Hepatocyte (in vitro differentiated cells): ENCODE measurements around the gene GAS6. TPM values are rescaled to one million over a fixed set of nuclear protein-coding genes. Genes with fewer than 3 reads are reported as not detected.

Experiments used
- DNase-seq: peaks from one replicate; pipeline ENCODE4 v3.0.0-alpha.2; 2016; ENCODE audit warnings: low spot score
- H2AFZ ChIP-seq: fragments of 200-600 bp; sonication (generic); 2 replicates; pipeline ENCODE4 v1.6.0; 2016; ENCODE audit warnings: antibody characterized with exemption, mild to moderate bottlenecking
- H3K27ac ChIP-seq: fragments of 200-600 bp; sonication (generic); 2 replicates; pipeline ENCODE4 v1.5.1; 2016; ENCODE audit warnings: mild to moderate bottlenecking
- H3K27me3 ChIP-seq: fragments of 200-600 bp; sonication (generic); 2 replicates; pipeline ENCODE4 v1.6.1; 2016
- H3K36me3 ChIP-seq: fragments of 200-600 bp; sonication (generic); replicated peaks from 2 replicates; pipeline ENCODE4 v1.5.1; 2016; ENCODE audit warnings: low read depth; ENCODE audit not compliant: insufficient read depth
- H3K4me1 ChIP-seq: fragments of 200-600 bp; sonication (generic); 2 replicates; pipeline ENCODE4 v1.5.1; 2016; ENCODE audit warnings: mild to moderate bottlenecking, moderate library complexity; ENCODE audit not compliant: insufficient read depth
- H3K4me2 ChIP-seq: fragments of 200-600 bp; sonication (generic); 2 replicates; pipeline ENCODE4 v1.6.0; 2016
- H3K4me3 ChIP-seq: fragments of 200-600 bp; sonication (generic); 2 replicates; pipeline ENCODE4 v1.5.1; 2016; ENCODE audit warnings: mild to moderate bottlenecking
- H3K79me2 ChIP-seq: fragments of 200-600 bp; sonication (generic); 2 replicates; pipeline ENCODE4 v1.6.0; 2017; ENCODE audit warnings: mild to moderate bottlenecking
- H3K9me2 ChIP-seq: fragments of 200-600 bp; sonication (generic); replicated peaks from 2 replicates; pipeline ENCODE4 v1.6.0; 2017; ENCODE audit warnings: mild to moderate bottlenecking; ENCODE audit not compliant: insufficient read depth
- H3K9me3 ChIP-seq: fragments of 200-600 bp; sonication (generic); 2 replicates; pipeline ENCODE4 v1.5.1; 2016; ENCODE audit warnings: low read depth, mild to moderate bottlenecking
- H4K20me1 ChIP-seq: fragments of 200-600 bp; sonication (generic); 2 replicates; pipeline ENCODE4 v1.6.0; 2016; ENCODE audit warnings: mild to moderate bottlenecking; ENCODE audit not compliant: insufficient read depth, poor library complexity, severe bottlenecking
- CTCF ChIP-seq: fragments of 200-600 bp; sonication (generic); IDR thresholded peaks from 2 replicates; pipeline ENCODE4 v1.5.1; 2016; ENCODE audit warnings: antibody characterized with exemption, mild to moderate bottlenecking; ENCODE audit not compliant: poor library complexity
- EZH2 ChIP-seq: fragments of 200-600 bp; sonication (generic); IDR thresholded peaks from 2 replicates; pipeline ENCODE4 v1.6.1; 2016; ENCODE audit warnings: antibody characterized with exemption, mild to moderate bottlenecking, borderline replicate concordance
- EZH2phosphoT487 ChIP-seq: fragments of 200-600 bp; sonication (generic); IDR thresholded peaks from one replicate; pipeline ENCODE4 v1.6.1; 2018; ENCODE audit warnings: antibody characterized with exemption, mild to moderate bottlenecking, low read depth, moderate library complexity; ENCODE audit not compliant: unreplicated experiment, severe bottlenecking
- WGBS: methylation state at CpG from one replicate; pipeline ENCODE4 v1.1.6; 2016; ENCODE audit warnings: low lambda C conversion rate; ENCODE audit errors: missing lambda C conversion rate; 5-methylcytosine and 5-hydroxymethylcytosine counted together
- polyA plus RNA-seq: library from polyadenylated mRNA; unstranded; fragments of >200 nt; fragmentation: Nextera tagmentation; extraction: Ambion mirVana; gene quantifications from 2 replicates; pipeline ENCODE4 v1.2.1, GENCODE V29; 2016
- total RNA-seq: library from RNA; depleted of rRNA; stranded (reverse); fragments of >200 nt; gene quantifications from 2 replicates; pipeline ENCODE4 v1.2.3, GENCODE V29; 2014

The GAS6 gene
- total and polyA plus RNA-seq, 2 experiments from 2014 or later = 70.0 to 146 TPM

GRCh38 chr13:113794086-113794485 is 69.8 kb downstream of the GAS6 start:
- H3K9me2 ChIP-seq = no peaks in the 10 kb centered on the region
- no peaks in the 10 kb centered on the region for H4K20me1 ChIP-seq
- H3K36me3 ChIP-seq = no peaks in the 10 kb centered on the region
- H3K27ac ChIP-seq = no peak overlapping the region
- DNase-seq = no peak
- no peak overlapping the region for H2AFZ ChIP-seq
- no peaks in the 10 kb centered on the region for H3K4me1 ChIP-seq
- TF ChIP-seq EZH2phosphoT487 = no peak
- no peak for TF ChIP-seq EZH2
- TF ChIP-seq CTCF = no peak
- 94% methylated on average over 23 of the region's 23 CpGs for WGBS
- H3K79me2 ChIP-seq = no peaks in the 10 kb centered on the region
- H3K27me3 ChIP-seq = no peaks in the 10 kb centered on the region
- H3K4me3 ChIP-seq = no peak overlapping the region
- no peak overlapping the region for H3K4me2 ChIP-seq
- no peaks in the 10 kb centered on the region for H3K9me3 ChIP-seq

- Histone ChIP-seq H3K9me3 (no peaks in the 10 kb centered on the region), H3K36me3 (no peaks in the 10 kb centered on the region), H3K79me2 (no peaks in the 10 kb centered on the region), H2AFZ (no peak overlapping the region), H3K4me3 (no peak overlapping the region), H3K4me1 (no peaks in the 10 kb centered on the region), H3K9me2 (no peaks in the 10 kb centered on the region), H3K27ac (no peak overlapping the region), H3K27me3 (no peaks in the 10 kb centered on the region), H4K20me1 (no peaks in the 10 kb centered on the region), H3K4me2 (no peak overlapping the region)
- WGBS = 95% methylated on average over 15 of the region's 15 CpGs
- no peak for DNase-seq
- TF ChIP-seq EZH2phosphoT487 = no peak
- TF ChIP-seq EZH2 = no peak
- TF ChIP-seq CTCF = no peak
These were observed 70.2 kb downstream of the GAS6 start for GRCh38 chr13:113793718-113794085.

- Histone ChIP-seq H3K79me2 (no peaks in the 10 kb centered on the region), H3K4me2 (no peak overlapping the region), H3K27ac (no peak overlapping the region), H2AFZ (no peak overlapping the region), H3K4me1 (no peaks in the 10 kb centered on the region), H3K9me2 (no peaks in the 10 kb centered on the region), H3K9me3 (no peaks in the 10 kb centered on the region), H3K36me3 (no peaks in the 10 kb centered on the region), H3K4me3 (no peak overlapping the region), H4K20me1 (no peaks in the 10 kb centered on the region), H3K27me3 (no peaks in the 10 kb centered on the region)
- TF ChIP-seq EZH2phosphoT487 (no peak), EZH2 (no peak), CTCF (no peak)
- DNase-seq = no peak
- WGBS = 87% methylated on average over 33 of the region's 33 CpGs
These were observed 70.8 kb downstream of the GAS6 start for GRCh38 chr13:113792886-113793717.
